Measurements from ENCODE around the gene OTOF. TPM values are rescaled to one million over a fixed set of nuclear protein-coding genes. Genes with fewer than 3 reads are reported as not detected.

OTOF gene
- total and polyA plus RNA-seq, 2 of the 13 experiments (the other 11 are each of a cell fraction or from before 2014, with no cell fraction given) = 0.04 TPM; not detected in 1

- TF ChIP-seq POLR2AphosphoS2 (IDR thresholded peaks at IDR 0.05; ENCODE audit: low read depth, low read length) = no peak
Observed at GRCh38 chr2:26507088-26507487, 29.2 kb upstream of the OTOF start (continued).

- no peak overlapping the region for H3K27ac ChIP-seq (ENCODE audit: extremely low read length, insufficient read depth, low read length)
- WGBS (ENCODE audit: low lambda C conversion rate) = 45% methylated on average over 4 of the region's 4 CpGs
- ChIA-PET CTCF (ENCODE audit: low intra/inter-chr PET ratio, low total read pairs) (no interaction called here), POLR2A (no interaction called here)
- in situ Hi-C loops (cut with HindIII; ENCODE audit: extremely low pct_ligation_motif_present, low pct_unique_long_range_greater_than_20kb) (no loop called here), intact Hi-C loops (cut with micrococcal nuclease; ENCODE audit: unreplicated experiment) (no loop called here)
- no peak overlapping the region for H3K9ac ChIP-seq (ENCODE audit: insufficient read depth, low read depth, low read length)
- DNase-seq (ENCODE audit: low spot score) (no peak), FAIRE-seq (no peak), ATAC-seq (no peak)
- H3K9me3 ChIP-seq (ENCODE audit: low read length) = no peaks in the 10 kb centered on the region
- H4K20me1 ChIP-seq (ENCODE audit: insufficient read depth, low read length) = no peaks in the 10 kb centered on the region; the same call in 1 of the 2 replicates
- no peak overlapping the region for H2AFZ ChIP-seq (ENCODE audit: low read length)
- no peaks in the 10 kb centered on the region for H3K36me3 ChIP-seq (replicated peaks in 1 of 2; ENCODE audit: control insufficient read depth in 1 of 2, insufficient read depth in 2 of 2, low read length in 2 of 2)
- no TSS peak for BruUV-seq (replicated peaks)
- peaks cover 6 to 73% of the 10 kb centered on the region in 2 experiments for H3K27me3 ChIP-seq (ENCODE audit: control insufficient read depth in 1 of 2, insufficient read depth in 2 of 2, low read length in 2 of 2)
- peaks cover 10% of the 10 kb centered on the region for H3K4me1 ChIP-seq (ENCODE audit: insufficient read depth, low read length)
- H3K79me2 ChIP-seq (ENCODE audit: insufficient read depth, low read length) = no peaks in the 10 kb centered on the region
- H3K4me2 ChIP-seq (ENCODE audit: low read depth, low read length) = no peak overlapping the region
- H3K4me3 ChIP-seq (replicated peaks in 1 of 3; ENCODE audit: insufficient read depth in 1 of 3, low read depth in 2 of 3, low read length in 3 of 3) = no peak overlapping the region
- TF ChIP-seq ZNF280D (CRISPR knock-in tag; IDR thresholded peaks at IDR 0.05) = no peak
- no peak for TF ChIP-seq ARNTL (CRISPR knock-in tag; IDR thresholded peaks at IDR 0.05)
- TF ChIP-seq MTA1 (CRISPR knock-in tag; IDR thresholded peaks at IDR 0.05; ENCODE audit: borderline replicate concordance) = no peak
- no peak for TF ChIP-seq MXD4 (CRISPR knock-in tag; IDR thresholded peaks at IDR 0.05)
- no peak for TF ChIP-seq CREB1 (IDR thresholded peaks at IDR 0.05)
- TF ChIP-seq CREB1 (CRISPR knock-in tag; IDR thresholded peaks at IDR 0.05) = no peak
- TF ChIP-seq ZUFSP (CRISPR knock-in tag; IDR thresholded peaks at IDR 0.05; ENCODE audit: borderline replicate concordance) = no peak
- no peak for TF ChIP-seq ZNF687 (CRISPR knock-in tag; IDR thresholded peaks at IDR 0.05)
- no peak for TF ChIP-seq CBX5 (CRISPR knock-in tag; IDR thresholded peaks at IDR 0.05; ENCODE audit: borderline replicate concordance)
- TF ChIP-seq THAP9 (CRISPR knock-in tag; IDR thresholded peaks at IDR 0.05; ENCODE audit: borderline replicate concordance) = no peak
Observed at GRCh38 chr2:26506279-26506678, 28.4 kb upstream of the OTOF start.

Data from HepG2 (cell line).